ENCODE data around the gene NAPB.

GRCh38 chr20:23414526-23415188 lies 6.6 kb downstream of the NAPB start:
- TF ChIP-seq CTCF (IDR thresholded peaks at IDR 0.05) (no peak), POLR2A (IDR thresholded peaks at IDR 0.05) (no peak)

All from uterus (tissue), 2 donors.